Fibroblast of mammary gland (primary cell): ENCODE data around the gene GLIS1.

Experiments used
- DNase-seq: peaks from one replicate; pipeline ENCODE4 v3.0.0-alpha.2; 2010; ENCODE audit warnings: low read depth
- H3K4me3 ChIP-seq: 2 replicates; pipeline ENCODE4 v1.5.1; 2011; ENCODE audit warnings: low read depth, mild to moderate bottlenecking, low read length, moderate library complexity; ENCODE audit not compliant: control insufficient read depth
- CTCF ChIP-seq: conservative IDR thresholded peaks from 2 replicates; pipeline ENCODE4 v1.5.1; 2011; ENCODE audit warnings: low read depth, low read length, inconsistent platforms; ENCODE audit not compliant: control insufficient read depth, insufficient read depth

The GLIS1 gene

GRCh38 chr1:53634571-53634979 lies 104.4 kb downstream of the GLIS1 start:
- no peak for DNase-seq
- no peak for TF ChIP-seq CTCF
- no peak overlapping the region for H3K4me3 ChIP-seq

GRCh38 chr1:53633073-53633704 lies 105.8 kb downstream of the GLIS1 start:
- no peak for TF ChIP-seq CTCF
- no peak overlapping the region for H3K4me3 ChIP-seq
- DNase-seq: no peak

- TF ChIP-seq CTCF: no peak
- DNase-seq: no peak
- no peak overlapping the region for H3K4me3 ChIP-seq
These were observed 107.2 kb downstream of the GLIS1 start for GRCh38 chr1:53631622-53632310.

- DNase-seq: no peak
- H3K4me3 ChIP-seq: no peak overlapping the region
- no peak for TF ChIP-seq CTCF
These were observed 109.8 kb downstream of the GLIS1 start for GRCh38 chr1:53629101-53629691.

GRCh38 chr1:53628286-53628955 lies 110.5 kb downstream of the GLIS1 start:
- TF ChIP-seq CTCF: no peak
- no peak overlapping the region for H3K4me3 ChIP-seq
- DNase-seq: no peak

GRCh38 chr1:53627666-53628065 lies 111.3 kb downstream of the GLIS1 start:
- DNase-seq: no peak
- TF ChIP-seq CTCF: no peak
- H3K4me3 ChIP-seq: no peak overlapping the region
